Measurements from ENCODE around the gene BCL2A1.
"Not testable (repeated sequence)": the region's sequence is repeated elsewhere in the genome, so short reads cannot be mapped to it uniquely, and the experiment has no call there.

Gene BCL2A1

DNA sequence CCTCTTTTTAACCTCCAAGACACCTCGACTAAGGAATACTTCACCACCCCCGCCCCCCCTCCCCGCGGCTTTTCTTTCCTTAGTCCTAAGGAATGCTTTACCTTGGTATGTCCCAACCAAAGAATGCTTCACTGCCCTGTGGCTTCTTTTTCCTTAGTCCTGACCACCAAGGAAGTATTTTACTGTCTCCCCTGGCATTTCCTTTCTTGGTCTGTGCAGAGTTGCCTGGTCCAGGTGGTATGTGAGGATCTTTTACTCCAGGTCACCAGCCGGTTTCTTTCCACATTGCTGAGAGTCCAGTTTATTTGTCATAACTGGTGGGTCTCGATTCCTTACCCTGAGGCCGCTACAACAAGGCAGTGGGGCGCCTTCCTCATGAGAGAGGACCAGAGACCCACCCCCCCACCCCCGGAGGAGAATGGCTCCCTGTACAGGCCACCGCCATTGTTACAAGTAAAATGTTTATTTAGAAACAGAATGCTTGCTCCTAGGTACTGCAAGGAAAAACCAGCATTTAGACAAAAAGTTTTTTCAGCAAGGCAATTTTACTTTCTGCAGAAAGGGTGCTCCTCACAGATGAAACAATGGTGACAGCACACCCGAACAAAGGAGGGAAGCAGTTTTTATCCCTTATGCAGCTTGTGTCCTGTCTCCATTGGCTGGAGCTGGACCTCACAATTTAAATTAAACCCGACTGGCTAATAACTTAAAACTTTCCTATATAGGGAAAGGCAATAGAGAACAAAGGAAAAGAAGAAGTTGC lies 51.1 kb downstream of the BCL2A1 start:
- DNase-seq = no peak

DNA sequence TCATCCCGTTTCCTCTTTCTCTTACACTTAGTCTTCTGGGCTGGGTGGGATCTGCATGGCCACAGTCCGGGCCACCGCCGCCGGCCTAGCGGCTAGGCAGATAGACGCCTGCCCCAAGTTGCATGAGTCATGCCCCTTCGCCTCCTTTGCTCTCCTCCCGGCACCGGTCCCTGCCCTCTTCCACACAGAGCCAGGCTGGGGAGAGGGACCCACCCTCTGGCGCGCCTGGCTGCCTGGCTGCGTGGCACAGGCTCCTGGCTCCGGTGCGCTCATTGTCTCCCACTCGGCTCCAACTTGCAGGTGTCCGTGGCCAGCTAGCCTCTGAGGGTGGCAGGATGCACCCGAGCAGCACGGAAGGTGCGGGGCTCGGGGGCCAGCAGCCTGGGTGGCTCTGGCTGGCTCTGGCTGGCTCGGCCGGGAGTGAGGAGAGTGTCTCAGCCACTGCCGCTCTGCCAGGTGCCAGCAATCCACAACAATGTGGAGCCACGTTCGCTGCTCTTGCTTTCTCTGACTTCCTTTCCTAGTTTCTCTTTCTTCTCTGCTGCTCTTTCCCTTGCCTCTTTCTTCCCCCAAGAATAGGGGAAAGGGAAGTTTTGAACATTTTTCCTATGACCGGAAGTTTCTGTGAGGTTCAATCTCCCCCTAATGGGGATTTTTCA lies 51.8 kb downstream of the BCL2A1 start:
- no peak for DNase-seq

DNA sequence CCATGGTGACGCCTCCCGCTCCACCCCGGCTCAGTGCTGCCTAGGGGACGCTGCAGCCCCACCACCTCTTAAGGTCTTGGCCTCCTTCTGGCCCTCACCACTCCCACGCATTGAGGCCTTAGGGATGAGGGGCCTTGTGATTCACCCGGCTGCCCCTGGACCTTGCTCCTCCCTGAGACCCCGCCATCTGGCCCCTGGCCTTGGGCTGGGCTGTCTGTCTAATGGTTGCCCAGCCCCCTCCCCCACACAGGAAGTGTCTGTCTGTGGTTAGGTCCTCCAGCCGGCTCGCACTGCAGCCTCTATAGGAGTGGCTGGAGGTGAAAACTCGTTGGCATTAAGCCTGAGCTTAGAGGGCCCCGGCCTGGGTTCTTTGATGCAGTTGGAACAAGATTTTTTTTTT lies 52.7 kb downstream of the BCL2A1 start:
- DNase-seq = no peak

DNA sequence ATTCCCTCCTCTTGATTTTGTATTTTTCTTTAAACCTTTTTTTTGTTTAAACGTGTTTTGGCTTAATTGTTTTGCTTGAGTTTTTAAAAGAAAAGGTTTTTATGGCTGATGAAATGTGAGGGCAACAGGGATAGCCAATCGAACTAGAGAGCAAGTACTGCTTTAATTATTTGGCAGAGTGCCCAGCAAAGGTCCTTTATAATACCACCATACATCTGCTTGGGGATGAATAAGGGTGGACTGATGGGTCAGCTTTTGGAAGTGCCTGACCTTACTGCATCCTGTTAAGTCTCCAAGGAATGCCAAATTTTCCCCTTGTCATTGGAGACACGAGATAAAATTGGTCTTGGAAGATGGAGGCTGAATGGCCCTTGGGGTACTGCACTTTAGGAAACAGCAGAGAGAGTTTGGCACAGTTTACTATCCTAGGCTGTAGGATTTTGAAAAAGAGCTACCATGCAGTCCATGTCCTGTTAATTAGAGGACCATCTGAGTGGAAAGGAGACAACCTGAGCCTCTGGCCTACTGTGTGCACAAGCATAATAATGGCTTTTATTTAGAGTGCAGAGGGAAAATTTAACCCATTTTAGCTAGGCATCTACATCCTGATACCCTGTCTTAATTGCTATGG lies 54.4 kb downstream of the BCL2A1 start:
- DNase-seq = no peak

DNA sequence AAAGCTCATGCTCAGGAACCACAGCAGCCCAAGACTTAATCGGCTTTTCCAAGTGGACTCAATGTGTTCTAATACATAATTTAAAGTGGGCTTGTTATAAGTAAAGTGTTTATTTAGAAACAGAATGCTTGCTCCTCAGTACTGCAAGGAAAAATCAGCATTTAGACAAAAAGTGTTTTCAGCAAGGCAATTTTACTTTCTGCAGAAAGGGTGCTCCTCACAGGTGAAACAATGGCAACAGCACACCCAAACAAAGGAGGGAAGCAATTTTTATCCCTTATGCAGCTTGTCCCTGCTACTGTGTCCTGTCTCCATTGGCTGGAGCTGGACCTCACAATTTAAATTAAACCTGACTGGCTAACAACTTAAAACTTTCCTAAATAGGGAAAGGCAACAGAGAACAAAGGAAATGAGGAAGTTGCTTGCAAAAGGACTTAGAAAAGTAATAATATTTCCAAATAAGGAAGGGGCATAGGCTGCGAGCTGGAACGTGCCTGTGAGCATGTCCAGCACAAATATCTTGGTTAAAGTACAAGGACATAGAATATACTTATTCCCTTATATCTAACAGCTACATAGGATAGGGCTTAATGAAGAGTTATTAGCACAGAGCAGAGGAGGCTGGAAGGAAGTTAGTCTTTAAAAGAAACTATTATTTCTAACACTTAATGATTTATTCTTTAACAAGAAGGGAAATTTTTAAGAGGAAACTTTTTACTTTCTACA lies 55.1 kb downstream of the BCL2A1 start:
- not testable (repeated sequence) for DNase-seq

DNA sequence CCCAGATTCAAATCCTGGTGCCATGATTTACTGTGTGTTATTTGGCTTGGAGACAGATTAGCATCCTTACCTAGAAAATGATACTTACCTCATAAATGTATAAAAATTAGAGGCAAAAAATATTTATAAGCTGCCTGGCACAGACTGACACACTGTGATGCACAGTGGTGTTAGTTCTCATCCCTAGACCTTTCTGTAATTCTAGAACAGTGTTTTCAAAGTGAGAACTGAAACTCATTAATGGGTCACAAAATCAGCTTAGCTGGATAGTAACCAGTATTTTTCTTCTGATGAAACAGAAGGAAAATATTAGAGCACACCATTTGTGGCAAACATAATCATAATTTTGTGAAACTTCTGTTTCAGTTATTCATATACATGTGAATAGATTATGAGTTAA lies 56.3 kb downstream of the BCL2A1 start:
- DNase-seq = no peak

Data from NK-92 treated with Interleukin-12 subunit alpha and Interleukin-12 subunit beta, amount 100 ng/mL, for 24 hours (cell line).